ENCODE measurements around the gene PTCH2. TPM values are rescaled to one million over a fixed set of nuclear protein-coding genes. Genes with fewer than 3 reads are reported as not detected.

The PTCH2 gene
- total and polyA plus RNA-seq, 2 donors (not counting 1 experiment from before 2014, with no cell fraction given): 1.3 to 1.7 TPM

DNA sequence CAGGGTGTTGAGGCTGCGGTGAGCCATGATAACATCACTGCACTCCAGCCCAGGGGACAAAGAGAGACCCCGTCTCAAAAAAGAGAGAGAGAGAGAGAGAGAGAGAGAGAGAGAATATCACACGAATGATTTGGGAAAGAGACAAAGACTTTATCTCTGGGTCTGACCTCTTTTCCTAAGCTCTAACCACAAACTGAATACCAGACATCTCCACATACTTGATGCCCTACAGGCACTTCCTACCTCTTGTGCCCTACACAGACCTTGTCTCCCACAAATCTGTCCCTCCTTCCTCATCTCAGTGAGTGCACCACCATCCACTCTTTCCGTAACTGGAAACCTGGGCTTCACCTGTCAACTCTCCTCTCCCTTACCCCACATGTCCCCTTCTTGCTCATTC lies 27.0 kb upstream of the PTCH2 start:
- POLR2A ChIA-PET: no interaction called here

DNA sequence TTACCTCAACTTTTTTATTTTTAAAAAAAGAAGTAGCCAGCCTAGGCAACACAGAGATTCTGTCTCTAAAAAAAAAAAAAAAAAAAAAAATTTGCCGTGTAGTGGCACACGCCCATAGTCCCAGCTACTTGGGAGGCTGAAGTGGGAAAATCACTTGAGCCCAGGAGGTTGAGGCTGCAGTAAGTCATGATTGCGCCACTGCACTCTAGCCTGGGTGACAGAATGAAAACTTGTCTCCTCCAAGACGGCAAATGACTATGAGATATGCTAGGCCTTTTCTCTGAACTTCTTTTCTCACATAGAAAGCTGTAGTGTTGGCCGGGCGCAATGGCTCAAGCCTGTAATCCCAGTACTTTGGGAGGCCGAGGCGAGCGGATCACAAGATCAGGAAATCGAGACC lies 24.7 kb upstream of the PTCH2 start:
- H3K4me1 Mint-ChIP-seq: no peaks in the 10 kb centered on the region

More for the DNA sequence above, 27.0 kb upstream of the PTCH2 start:
- no peaks in the 10 kb centered on the region for H3K4me1 ChIP-seq (ENCODE audit: control insufficient read depth in 2 of 2, insufficient read depth in 2 of 2, low read length in 2 of 2)
- H3K4me3 Mint-ChIP-seq: no peak overlapping the region
- intact Hi-C loops (cut with micrococcal nuclease): no loop called here
- no peaks in the 10 kb centered on the region for H4K20me1 ChIP-seq (ENCODE audit: control insufficient read depth, insufficient read depth, low read length, poor library complexity, severe bottlenecking)
- whole genome bisulfite sequencing (ENCODE audit: insufficient coverage): 100% methylated on average over 2 of the region's 4 CpGs
- DNase-seq (no peak), ATAC-seq (ENCODE audit: low read depth) (no peak)
- no peak overlapping the region for H3K9ac ChIP-seq (ENCODE audit: low read length)
- no peaks in the 10 kb centered on the region for H3K9me3 Mint-ChIP-seq (ENCODE audit: insufficient read depth)
- H3K27ac Mint-ChIP-seq: no peak overlapping the region
- H3K27me3 ChIP-seq (replicated peaks in 1 of 4; ENCODE audit: control extremely low read depth in 1 of 4, control insufficient read depth in 3 of 4, insufficient read depth in 4 of 4, low read length in 3 of 4): no peaks in the 10 kb centered on the region
- no peaks in the 10 kb centered on the region for H3K79me2 ChIP-seq (ENCODE audit: control insufficient read depth, insufficient read depth, low read length)
- H3K4me2 ChIP-seq (replicated peaks; ENCODE audit: low read depth, low read length, poor library complexity, severe bottlenecking): no peak overlapping the region
- H3K27ac ChIP-seq (ENCODE audit: low read length in 2 of 2): no peak overlapping the region
- H3K4me1 Mint-ChIP-seq: no peaks in the 10 kb centered on the region
- H3K27me3 Mint-ChIP-seq: no peaks in the 10 kb centered on the region
- TF ChIP-seq, protein P1, sequence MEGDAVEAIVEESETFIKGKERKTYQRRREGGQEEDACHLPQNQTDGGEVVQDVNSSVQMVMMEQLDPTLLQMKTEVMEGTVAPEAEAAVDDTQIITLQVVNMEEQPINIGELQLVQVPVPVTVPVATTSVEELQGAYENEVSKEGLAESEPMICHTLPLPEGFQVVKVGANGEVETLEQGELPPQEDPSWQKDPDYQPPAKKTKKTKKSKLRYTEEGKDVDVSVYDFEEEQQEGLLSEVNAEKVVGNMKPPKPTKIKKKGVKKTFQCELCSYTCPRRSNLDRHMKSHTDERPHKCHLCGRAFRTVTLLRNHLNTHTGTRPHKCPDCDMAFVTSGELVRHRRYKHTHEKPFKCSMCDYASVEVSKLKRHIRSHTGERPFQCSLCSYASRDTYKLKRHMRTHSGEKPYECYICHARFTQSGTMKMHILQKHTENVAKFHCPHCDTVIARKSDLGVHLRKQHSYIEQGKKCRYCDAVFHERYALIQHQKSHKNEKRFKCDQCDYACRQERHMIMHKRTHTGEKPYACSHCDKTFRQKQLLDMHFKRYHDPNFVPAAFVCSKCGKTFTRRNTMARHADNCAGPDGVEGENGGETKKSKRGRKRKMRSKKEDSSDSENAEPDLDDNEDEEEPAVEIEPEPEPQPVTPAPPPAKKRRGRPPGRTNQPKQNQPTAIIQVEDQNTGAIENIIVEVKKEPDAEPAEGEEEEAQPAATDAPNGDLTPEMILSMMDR (IDR thresholded peaks at IDR 0.05): no peak
- TF ChIP-seq EZH2 (IDR thresholded peaks at IDR 0.05; ENCODE audit: borderline replicate concordance, insufficient read depth, low read depth, low read length, poor library complexity, severe bottlenecking): no peak
- no peak overlapping the region for H3K4me3 ChIP-seq (ENCODE audit: control extremely low read depth in 1 of 5, extremely low read depth in 1 of 5, insufficient read depth in 1 of 5, low read depth in 2 of 5, low read length in 4 of 5)
- H3K36me3 ChIP-seq (replicated peaks in 1 of 2; ENCODE audit: control extremely low read depth in 1 of 2, control insufficient read depth in 1 of 2, extremely low read depth in 1 of 2, insufficient read depth in 2 of 2, low read length in 1 of 2): peaks cover 0 to 16% of the 10 kb centered on the region in 2 experiments
- H3K9me3 ChIP-seq (ENCODE audit: control extremely low read depth in 1 of 3, control insufficient read depth in 2 of 3, insufficient read depth in 1 of 3, low read length in 2 of 3): no peaks in the 10 kb centered on the region
- H2AFZ ChIP-seq (ENCODE audit: insufficient read depth, low read depth, low read length, poor library complexity, severe bottlenecking): no peak overlapping the region
- CTCF ChIA-PET: interaction anchor here (0.7 kb wide), 1 partner anchor 13 kb away, joined by 3 read pairs; no protein-coding TSS in a partner anchor

More for the DNA sequence above, 24.7 kb upstream of the PTCH2 start:
- Mint-ChIP-seq H3K9me3 (ENCODE audit: insufficient read depth) (no peaks in the 10 kb centered on the region), H3K27me3 (no peaks in the 10 kb centered on the region), H3K27ac (no peak overlapping the region), H3K4me3 (no peak overlapping the region)
- CTCF ChIA-PET: interaction anchor here (0.6 kb wide), 2 partner anchors 54 to 1064 kb away, joined by 3 to 4 read pairs; no protein-coding TSS in a partner anchor
- POLR2A ChIA-PET: interaction anchor here (0.6 kb wide), 1 partner anchor 29 kb away, joined by 3 read pairs; no protein-coding TSS in a partner anchor
- no peak overlapping the region for H3K4me2 ChIP-seq (replicated peaks; ENCODE audit: low read depth, low read length, poor library complexity, severe bottlenecking)
- no peaks in the 10 kb centered on the region for H4K20me1 ChIP-seq (ENCODE audit: control insufficient read depth, insufficient read depth, low read length, poor library complexity, severe bottlenecking)
- intact Hi-C loops (cut with micrococcal nuclease): no loop called here
- no peak overlapping the region for H3K27ac ChIP-seq (ENCODE audit: low read length in 2 of 2)
- no peak overlapping the region for H3K4me3 ChIP-seq (ENCODE audit: control extremely low read depth in 1 of 5, extremely low read depth in 1 of 5, insufficient read depth in 1 of 5, low read depth in 2 of 5, low read length in 4 of 5)
- no peaks in the 10 kb centered on the region for H3K4me1 ChIP-seq (ENCODE audit: control insufficient read depth in 2 of 2, insufficient read depth in 2 of 2, low read length in 2 of 2)
- ATAC-seq (ENCODE audit: low read depth) (no peak), DNase-seq (no peak)
- H3K9me3 ChIP-seq (ENCODE audit: control extremely low read depth in 1 of 3, control insufficient read depth in 2 of 3, insufficient read depth in 1 of 3, low read length in 2 of 3): no peaks in the 10 kb centered on the region
- H3K79me2 ChIP-seq (ENCODE audit: control insufficient read depth, insufficient read depth, low read length): no peaks in the 10 kb centered on the region
- H3K27me3 ChIP-seq (replicated peaks in 1 of 4; ENCODE audit: control extremely low read depth in 1 of 4, control insufficient read depth in 3 of 4, insufficient read depth in 4 of 4, low read length in 3 of 4): no peaks in the 10 kb centered on the region
- no peak for TF ChIP-seq EZH2 (IDR thresholded peaks at IDR 0.05; ENCODE audit: borderline replicate concordance, insufficient read depth, low read depth, low read length, poor library complexity, severe bottlenecking)
- TF ChIP-seq, protein P1 (IDR thresholded peaks at IDR 0.05): no peak
- WGBS (ENCODE audit: insufficient coverage): no CpG with 5 or more reads among the region's 10 CpGs
- no peak overlapping the region for H3K9ac ChIP-seq (ENCODE audit: low read length)
- peaks cover 0 to 16% of the 10 kb centered on the region in 2 experiments for H3K36me3 ChIP-seq (replicated peaks in 1 of 2; ENCODE audit: control extremely low read depth in 1 of 2, control insufficient read depth in 1 of 2, extremely low read depth in 1 of 2, insufficient read depth in 2 of 2, low read length in 1 of 2)
- H2AFZ ChIP-seq (ENCODE audit: insufficient read depth, low read depth, low read length, poor library complexity, severe bottlenecking): no peak overlapping the region
